ENCODE results near the gene GGA1.

- no peak for TF ChIP-seq POLR2A (IDR thresholded peaks at IDR 0.05; ENCODE audit: low read depth)
- TF ChIP-seq, protein P1, sequence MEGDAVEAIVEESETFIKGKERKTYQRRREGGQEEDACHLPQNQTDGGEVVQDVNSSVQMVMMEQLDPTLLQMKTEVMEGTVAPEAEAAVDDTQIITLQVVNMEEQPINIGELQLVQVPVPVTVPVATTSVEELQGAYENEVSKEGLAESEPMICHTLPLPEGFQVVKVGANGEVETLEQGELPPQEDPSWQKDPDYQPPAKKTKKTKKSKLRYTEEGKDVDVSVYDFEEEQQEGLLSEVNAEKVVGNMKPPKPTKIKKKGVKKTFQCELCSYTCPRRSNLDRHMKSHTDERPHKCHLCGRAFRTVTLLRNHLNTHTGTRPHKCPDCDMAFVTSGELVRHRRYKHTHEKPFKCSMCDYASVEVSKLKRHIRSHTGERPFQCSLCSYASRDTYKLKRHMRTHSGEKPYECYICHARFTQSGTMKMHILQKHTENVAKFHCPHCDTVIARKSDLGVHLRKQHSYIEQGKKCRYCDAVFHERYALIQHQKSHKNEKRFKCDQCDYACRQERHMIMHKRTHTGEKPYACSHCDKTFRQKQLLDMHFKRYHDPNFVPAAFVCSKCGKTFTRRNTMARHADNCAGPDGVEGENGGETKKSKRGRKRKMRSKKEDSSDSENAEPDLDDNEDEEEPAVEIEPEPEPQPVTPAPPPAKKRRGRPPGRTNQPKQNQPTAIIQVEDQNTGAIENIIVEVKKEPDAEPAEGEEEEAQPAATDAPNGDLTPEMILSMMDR (IDR thresholded peaks at IDR 0.05) = no peak
- TF ChIP-seq EP300 (IDR thresholded peaks at IDR 0.05) = no peak
Measured at GRCh38 chr22:37571992-37572373, 36.7 kb upstream of the GGA1 start.
